ENCODE data around the gene SPOCK2. TPM values are rescaled to one million over a fixed set of nuclear protein-coding genes. Genes with fewer than 3 reads are reported as not detected.

SPOCK2 gene
- total and polyA plus RNA-seq, 2 of the 13 experiments (the other 11 are each of a cell fraction or from before 2014, with no cell fraction given) = 8.6 to 30.6 TPM

GRCh38 chr10:72098301-72098835 lies 10.0 kb upstream of the SPOCK2 start (continued):
- no peak for TF ChIP-seq SNAPC4 (CRISPR knock-in tag; IDR thresholded peaks at IDR 0.05)
- no peak for TF ChIP-seq UBTF (CRISPR knock-in tag; IDR thresholded peaks at IDR 0.05)
- TF ChIP-seq ZBTB4 (CRISPR knock-in tag; IDR thresholded peaks at IDR 0.05; ENCODE audit: borderline replicate concordance) = no peak
- no peak for TF ChIP-seq ZBTB44 (CRISPR knock-in tag; IDR thresholded peaks at IDR 0.05)
- peak; percentile 66; the same call in 1 of the 2 replicates for TF ChIP-seq JUN (CRISPR knock-in tag; IDR thresholded peaks at IDR 0.05)
- TF ChIP-seq ZBTB46 (CRISPR knock-in tag; IDR thresholded peaks at IDR 0.05; ENCODE audit: borderline replicate concordance) = no peak

Measured in HepG2 (cell line).